H1 (cell line): Measurements from ENCODE around the gene FLNC. TPM values are rescaled to one million over a fixed set of nuclear protein-coding genes. Genes with fewer than 3 reads are reported as not detected.

Experiments
- CHD7 ChIP-seq: fragments of 300-600 bp; sonication (generic); IDR thresholded peaks from 2 replicates; pipeline ENCODE4 v1.7.1; 2012; ENCODE audit warnings: low read length, moderate library complexity, mild to moderate bottlenecking, inconsistent platforms; ENCODE audit not compliant: insufficient replicate concordance
- POU5F1 ChIP-seq: IDR thresholded peaks from 2 replicates; pipeline ENCODE4 v1.6.1; 2011; ENCODE audit warnings: low read depth, mild to moderate bottlenecking, low read length, moderate library complexity
- RNF2 ChIP-seq: fragments of 200-900, 300-1000 bp; sonication (generic); IDR thresholded peaks from 2 replicates; pipeline ENCODE4 v1.7.1; 2016; ENCODE audit warnings: borderline replicate concordance, low read depth, mild to moderate bottlenecking, antibody characterized with exemption, low read length; ENCODE audit not compliant: poor library complexity, severe bottlenecking; ENCODE audit errors: missing control alignments
- RXRA ChIP-seq: IDR thresholded peaks from 2 replicates; pipeline ENCODE4 v1.6.1; 2011; ENCODE audit warnings: low read depth, mild to moderate bottlenecking, low read length, moderate library complexity; ENCODE audit not compliant: insufficient read depth
- SP1 ChIP-seq: IDR thresholded peaks from 2 replicates; pipeline ENCODE4 v1.6.1; 2011; ENCODE audit warnings: low read depth, low read length
- polyA plus RNA-seq, 7 experiments: library from polyadenylated mRNA; depleted of rRNA in 3 of 7; stranded (reverse) in 5 of 7; unstranded in 2 of 7; fragments of >200 nt in 5 of 7; fragments of 200-250 nt in 2 of 7; gene quantifications; 1 replicate in 5 of 7; 2 replicates in 1 of 7; 4 replicates in 1 of 7; pipeline versions ENCODE4 v1.2.1 to v1.2.3, GENCODE V29; 2011 to 2013; ENCODE audit warnings: missing spikeins in 2 of 7, mixed read lengths in 2 of 7
- total RNA-seq: library from RNA; stranded (reverse); fragmentation: NEBNext Ultra II Directional; extraction: Animal tissue kit (Norgen Biotek cat#: 25700); gene quantifications from 2 replicates; pipeline ENCODE4 v1.2.1, GENCODE V29; 2021

The FLNC gene
- total and polyA plus RNA-seq, 2 of the 8 experiments (the other 6 are each of a cell fraction or from before 2014, with no cell fraction given): 1.9 to 10.7 TPM

- TF ChIP-seq CHD7 (no peak), POU5F1 (no peak), RXRA (no peak), SP1 (no peak), RNF2 (no peak)
Observed at GRCh38 chr7:128859232-128860157, 29.3 kb downstream of the FLNC start (continued).
